Activated T-cell treated with anti-CD3 and anti-CD28 coated beads for 48 hours (primary cell): Measurements from ENCODE around the gene CDC5L.
"Not testable (repeated sequence)": the region's sequence is repeated elsewhere in the genome, so short reads cannot be mapped to it uniquely, and the experiment has no call there.

Source experiments
- DNase-seq: peaks from one replicate; pipeline ENCODE4 v3.0.0-alpha.2; 2020; ENCODE audit warnings: low read depth

Gene CDC5L

DNA sequence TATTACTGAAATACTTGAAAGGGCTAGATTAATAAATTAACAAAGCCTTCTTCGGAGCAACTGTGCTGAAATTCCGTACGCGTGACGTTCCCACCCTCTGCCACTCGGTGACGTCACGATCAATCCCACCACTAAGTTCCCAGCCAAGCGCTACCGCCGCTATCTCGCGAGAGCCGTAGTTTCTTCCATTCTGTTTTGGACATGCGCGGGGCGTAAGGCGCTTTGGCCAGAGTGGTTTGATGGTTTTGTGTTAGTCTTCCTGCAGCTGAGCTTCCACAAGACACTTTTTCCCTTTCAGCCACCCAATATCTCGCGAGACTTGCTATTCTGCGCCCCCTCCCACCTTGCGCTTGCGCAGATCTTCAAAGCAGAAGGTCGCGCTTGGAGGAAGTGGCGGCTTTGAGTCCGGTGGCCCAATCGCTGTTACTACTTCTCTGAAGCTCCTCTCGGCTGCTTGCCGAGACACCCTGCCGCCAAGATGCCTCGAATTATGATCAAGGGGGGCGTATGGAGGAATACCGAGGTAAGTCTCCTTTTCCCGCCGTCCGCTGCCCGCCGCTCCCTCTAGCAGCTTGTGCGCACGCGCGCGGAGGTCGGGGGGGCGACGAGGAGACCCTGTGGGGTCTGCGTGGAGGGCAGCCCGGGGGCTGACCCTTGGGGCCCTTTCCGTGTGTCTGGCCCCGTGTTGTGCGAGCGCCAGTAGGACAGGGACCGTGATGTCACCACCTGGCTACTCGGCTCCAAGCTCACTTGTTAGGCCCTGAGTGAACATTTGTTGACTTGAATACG is at the start of gene CDC5L:
TSS of gene CDC5L (plus strand) at position 361 of the 789 bp plus-strand sequence. CDS start at position 479, 118 bp downstream.
- DNase-seq: peak; percentile 87

DNA sequence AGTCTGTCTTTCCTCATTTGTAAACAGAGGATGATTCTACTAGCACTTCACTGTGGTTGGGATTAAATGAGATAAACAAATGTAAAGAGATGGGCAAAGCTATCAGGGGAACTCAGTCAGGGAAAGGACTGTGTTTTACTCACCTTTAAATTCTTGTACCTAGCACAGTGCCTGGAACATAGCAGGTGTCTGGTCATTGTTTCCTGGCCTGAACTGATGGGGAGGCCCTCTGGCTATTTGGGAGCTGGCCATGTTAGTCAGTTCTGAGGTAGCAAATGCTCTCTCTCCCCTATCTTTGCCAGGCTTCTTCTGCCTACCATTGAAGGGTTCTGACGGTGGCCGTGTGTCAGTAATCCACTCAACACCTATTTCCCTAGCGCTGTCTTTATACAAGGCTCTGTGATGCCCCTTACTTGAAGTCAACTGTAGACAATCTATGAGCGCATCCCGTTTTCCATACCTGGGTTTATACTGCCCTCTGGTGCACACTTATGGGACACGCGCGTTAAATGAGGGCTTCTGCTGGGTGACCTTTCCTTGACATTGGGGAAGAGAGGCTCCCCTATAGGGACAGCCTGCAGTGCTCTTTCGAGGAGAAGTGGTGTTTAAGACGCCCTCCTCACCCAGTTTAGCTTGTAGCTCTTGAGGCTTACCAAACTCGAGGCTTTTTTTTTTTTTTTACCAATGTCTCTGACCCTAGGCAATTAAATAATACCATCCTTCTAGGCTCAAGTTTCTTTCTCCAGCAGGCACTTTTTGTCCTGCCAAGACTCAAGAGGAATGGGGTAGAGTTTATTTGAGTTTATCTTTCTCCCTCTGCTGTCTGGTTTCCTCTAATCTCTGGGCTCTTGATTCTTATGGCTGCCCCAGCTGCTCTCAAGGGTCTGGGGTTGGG is 49.0 kb upstream of the CDC5L start:
- DNase-seq: peak; percentile 60

DNA sequence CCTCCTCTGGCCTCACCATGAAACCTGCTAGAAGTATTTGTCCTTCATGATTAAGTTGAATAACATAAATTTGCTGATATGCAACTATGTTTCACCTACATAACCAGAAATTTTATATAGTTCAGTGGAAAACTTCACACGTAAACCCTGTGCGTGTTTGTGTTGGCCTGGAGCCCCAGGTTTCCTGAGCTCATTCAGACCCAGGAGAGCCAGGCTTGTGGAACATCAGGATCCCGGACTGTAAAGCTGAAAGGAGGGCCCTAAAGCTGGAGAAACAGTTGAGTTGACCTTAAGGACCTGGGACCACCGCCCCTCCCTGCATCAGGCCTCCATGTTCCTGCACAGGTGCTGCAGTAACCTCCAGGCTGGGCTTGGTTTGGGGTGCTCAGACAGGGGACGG is 48.2 kb upstream of the CDC5L start:
- no peak for DNase-seq

DNA sequence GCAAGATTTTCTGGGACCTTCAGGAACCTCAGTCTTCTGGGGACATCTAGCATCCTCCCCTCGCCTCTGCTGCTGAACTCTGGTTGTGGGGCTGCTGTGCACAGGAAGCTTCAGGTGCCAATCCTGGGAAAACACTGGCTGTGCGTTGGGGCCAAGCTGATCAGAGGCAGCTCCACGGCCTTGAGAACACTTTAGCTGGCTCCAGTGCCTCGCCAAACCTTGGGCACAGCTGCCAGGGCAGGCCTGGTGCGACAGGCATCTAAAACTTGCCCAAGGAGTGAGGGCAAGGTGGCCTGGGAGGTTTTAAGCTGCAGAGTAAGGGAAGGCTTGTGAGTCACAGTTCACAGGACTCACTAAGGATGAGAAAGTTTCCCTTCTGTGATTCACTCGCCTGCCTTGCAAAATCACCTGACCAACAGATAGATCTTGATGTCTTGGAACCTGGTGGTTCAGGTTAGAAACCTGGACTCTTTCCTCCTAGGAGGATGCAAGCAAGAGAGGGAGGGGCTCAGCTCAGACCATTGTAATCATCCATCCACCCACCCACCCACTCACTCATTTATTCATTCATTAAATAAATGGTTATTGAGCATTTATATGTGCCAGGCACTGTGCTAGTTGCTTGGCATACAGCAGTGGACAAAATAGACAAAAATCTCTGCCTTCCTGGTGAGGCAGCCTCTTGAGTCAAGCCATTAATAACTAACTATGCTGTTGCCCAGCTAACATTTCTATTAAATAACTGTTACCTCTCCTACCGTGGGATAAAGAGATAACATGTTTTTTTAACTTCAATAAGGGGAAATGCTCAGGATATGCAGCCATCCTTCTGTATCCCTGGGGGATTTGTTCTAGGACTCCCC is 47.5 kb upstream of the CDC5L start:
- DNase-seq: no peak

DNA sequence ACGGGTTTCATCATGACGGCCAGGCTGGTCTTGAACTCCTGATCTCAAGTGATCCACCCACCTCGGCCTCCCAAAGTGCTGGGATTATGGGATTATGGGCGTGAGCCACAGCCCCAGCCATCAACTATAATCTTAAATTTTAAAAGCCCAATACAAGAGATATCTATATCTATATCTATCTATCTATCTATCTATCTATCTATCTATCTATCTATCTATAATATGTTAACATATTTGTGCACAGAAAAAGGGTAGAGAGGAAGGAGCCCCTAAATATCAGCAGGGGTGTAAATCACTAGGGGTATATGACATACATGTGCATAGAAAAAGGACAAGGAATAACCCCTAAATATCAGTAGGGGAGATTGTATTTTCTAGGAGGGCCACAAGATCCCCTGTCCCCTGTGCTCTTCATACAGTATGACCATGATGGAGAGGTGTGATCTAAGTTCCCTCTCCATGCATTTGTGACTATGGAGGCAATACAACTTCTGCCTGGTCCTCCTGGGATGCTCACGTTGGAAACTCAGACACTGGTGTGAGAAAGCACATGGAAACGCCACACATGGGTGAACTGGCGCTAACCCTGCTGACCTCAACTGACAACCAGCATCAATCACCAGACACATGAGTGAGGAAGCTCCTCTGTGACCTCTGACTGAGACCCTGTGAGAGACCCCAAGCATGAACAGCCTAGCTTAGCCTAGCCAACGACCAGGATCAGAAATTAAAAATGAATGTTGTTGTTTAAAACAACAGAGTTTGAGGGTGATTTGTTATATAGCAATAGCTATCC is 46.2 kb upstream of the CDC5L start:
- DNase-seq: no peak

DNA sequence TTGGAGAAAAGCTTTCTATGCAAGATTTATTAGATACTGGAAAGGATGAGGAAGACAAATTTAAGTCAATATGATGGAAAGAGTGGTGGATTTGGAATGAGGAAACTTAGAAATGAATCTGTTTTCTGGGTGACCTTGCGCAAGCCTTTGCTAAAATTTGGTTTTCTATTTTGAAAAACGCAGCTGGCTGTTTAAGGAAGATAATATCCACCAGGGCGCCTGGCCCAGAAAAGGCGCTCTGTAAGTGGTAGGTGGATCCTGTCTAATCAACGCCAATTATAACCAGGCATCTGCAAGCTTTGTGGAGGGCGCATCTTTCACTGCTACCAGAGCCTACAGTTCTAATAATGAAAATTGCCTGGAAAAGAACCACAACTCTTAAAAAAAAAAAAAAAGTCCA is 45.5 kb upstream of the CDC5L start:
- DNase-seq: no peak

DNA sequence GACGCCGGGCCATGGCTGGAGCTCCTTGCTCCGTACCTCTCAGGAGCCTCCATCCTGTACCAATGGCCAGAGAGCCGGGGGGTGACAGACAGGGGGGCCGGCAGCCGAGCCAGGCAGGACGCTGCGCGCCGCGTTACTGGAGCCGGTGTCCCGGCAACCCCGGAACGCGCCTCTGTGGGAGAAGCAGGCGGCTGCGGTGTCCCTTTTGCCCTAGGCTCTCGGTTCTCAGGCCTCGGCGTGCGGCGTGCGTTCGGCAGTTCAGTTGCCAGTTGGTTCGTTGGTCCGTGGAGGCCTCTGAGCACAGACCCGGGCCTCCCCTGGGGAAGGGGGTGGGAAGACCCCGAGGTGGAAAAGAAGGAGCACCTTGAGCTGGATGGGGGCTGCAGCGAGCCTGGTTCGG is 45.0 kb upstream of the CDC5L start, which contains the start of gene SPATS1:
TSS of gene SPATS1 (plus strand) at position 162 of the 400 bp plus-strand sequence. CDS start 446 bp downstream, outside the sequence.
- DNase-seq: no peak

DNA sequence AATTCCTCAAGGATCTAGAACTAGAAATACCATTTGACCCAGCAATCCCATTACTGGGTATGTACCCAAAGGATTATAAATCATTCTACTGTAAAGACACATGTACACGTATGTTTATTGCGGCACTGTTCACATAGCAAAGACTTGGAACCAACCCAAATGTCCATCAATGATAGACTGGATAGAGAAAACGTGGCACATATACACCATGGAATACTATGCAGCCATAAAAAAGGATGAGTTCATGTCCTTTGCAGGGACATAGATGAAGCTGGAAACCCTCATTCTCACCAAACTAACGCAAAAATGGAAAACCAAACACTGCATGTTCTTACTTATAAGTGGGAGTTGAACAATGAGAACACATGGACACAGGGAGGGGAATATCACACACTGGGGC is 40.7 kb upstream of the CDC5L start:
- not testable (repeated sequence) for DNase-seq

DNA sequence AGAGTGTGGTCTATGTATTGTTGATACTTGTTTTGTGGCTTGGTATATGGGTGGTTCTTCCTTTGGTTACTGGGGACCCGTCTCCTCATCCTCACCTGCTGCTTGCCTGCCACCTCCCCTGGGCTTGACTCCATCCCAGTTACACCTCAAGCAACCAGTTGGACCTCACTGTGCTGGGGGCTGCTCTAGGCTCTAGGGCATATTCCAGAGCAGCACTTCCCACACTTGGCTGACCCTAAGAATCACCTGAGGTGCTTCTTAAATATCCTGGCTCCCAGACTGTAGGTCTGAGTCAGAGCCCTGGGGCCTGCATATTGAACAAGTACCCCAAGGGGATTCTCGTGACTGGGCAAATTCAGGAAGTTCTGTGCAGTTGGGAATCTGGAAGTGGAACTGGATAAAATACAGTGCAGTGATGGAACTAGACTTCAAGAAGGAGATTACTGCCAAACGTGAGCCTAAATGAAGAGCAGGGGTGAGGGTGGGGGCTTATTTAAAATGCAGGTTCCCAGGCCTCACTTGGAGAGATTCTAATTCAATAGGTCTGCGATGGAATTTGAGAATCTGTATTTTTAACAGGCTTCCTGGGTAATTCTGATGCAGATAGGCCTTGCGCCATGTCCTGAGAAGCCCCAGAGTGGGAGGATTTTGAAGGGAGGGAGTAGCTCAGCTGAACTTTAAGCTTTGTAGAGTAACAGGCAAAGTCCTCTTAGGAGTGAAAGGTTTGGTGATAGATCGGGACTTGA is 37.4 kb upstream of the CDC5L start:
- DNase-seq: no peak

DNA sequence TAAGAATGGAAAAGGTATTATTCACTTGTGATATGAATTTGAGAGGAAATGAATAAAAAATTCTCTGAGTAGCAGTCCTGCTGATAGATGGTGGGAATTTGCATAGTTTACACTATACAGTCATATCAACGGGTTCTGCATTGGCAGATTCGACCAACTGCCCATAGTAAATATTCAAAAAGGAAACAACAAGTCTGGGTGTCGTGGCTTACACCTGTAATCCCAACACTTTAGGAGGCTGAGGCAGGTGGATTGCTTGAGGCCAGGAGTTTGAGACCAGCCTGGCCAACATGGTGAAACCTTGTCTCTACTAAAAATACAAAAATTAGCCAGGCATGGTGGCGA is 36.9 kb upstream of the CDC5L start:
- not testable (repeated sequence) for DNase-seq

DNA sequence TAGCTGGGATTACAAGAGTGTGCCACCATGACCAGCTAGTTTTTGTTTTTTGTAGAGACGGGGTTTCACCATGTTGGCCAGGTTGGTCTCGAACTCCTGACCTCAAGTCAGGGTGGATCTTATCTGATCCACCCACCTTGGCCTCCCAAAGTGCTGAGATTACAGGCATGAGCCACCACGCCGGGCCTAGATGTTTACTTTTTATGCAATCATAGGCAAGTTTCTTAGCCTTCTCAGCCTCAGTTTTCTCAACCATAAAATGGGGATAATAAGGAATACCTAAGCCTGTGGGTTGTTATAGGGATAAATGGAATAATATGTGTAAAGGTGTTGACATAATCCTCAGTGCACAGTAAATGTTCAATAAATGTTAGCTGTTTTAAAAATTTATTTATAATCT is 35.2 kb upstream of the CDC5L start:
- DNase-seq: no peak

DNA sequence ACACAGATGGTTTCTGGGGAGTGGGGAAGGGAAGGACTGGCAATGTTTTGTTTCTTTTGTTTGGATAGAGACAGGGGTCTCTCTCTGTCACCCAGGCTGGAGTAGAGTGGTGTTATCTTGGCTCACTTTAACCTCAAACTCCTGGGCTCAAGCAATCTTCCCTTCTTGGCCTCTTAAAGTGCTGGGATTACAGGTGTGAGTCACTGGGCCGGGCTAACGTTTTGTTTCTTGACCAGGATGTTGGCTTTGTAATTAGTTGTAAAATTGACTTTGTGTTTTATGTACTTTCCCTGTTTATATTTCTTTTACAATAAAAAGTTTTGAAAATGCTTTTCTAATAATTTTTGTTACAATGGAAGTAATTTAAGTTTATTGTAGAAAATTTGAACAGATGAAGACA is 34.2 kb upstream of the CDC5L start:
- no peak for DNase-seq

DNA sequence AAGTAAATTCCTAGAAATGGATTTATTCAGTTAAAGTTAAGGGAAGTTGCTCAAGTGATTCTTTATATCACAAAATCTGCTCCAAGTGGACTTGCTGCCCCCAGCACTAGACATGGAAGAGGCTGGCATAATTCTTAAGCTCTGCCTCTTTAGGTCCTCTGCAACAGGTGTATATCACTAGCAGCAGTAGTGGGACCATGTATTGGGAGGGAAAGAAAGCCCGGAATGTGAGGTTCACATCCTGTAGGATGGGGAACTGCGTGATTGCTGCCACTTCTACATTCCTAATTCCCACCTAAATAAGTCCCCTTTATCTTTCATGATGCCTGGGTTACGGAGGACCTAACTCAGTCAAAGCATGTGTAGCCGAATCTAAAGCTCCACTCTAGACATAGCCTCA is 31.9 kb upstream of the CDC5L start:
- DNase-seq: no peak

DNA sequence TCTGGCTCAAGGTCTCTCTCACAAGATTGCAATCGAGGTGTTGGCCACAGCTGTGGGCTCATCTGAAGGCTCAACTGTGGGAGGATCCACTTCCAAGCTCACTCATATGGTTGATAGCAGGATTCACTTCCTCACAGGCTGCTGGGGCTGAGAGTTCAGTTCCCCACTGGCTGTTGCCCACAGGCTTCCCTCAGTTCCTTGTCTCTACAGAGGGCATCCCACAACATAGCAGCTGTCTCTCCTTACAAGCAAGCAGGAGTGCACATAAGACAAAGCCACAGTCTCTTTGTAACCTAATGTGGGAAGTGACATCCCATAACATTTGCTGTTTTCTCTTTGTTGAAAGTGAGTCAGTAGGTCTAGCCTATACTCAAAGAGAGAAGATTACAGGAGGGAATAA is 31.0 kb upstream of the CDC5L start:
- DNase-seq: no peak

DNA sequence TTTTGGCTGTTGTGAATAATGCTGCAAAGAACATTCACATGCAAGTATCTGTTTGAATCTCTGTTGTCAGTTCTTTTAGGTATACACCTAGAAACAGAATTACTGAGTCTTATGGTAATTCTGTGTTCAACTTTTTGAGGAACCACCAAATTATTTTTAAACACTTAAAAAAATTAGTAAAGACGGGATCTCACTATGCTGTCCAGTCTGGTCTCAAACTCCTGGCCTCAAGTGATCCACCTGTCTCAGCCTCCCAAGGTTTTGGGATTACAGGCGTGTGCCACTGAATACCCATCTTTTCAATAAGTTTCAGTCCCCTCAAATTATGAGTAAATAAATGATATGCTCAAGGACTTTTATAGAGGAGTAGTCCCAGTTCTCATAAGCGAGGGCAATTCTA is 27.5 kb upstream of the CDC5L start:
- DNase-seq: no peak

DNA sequence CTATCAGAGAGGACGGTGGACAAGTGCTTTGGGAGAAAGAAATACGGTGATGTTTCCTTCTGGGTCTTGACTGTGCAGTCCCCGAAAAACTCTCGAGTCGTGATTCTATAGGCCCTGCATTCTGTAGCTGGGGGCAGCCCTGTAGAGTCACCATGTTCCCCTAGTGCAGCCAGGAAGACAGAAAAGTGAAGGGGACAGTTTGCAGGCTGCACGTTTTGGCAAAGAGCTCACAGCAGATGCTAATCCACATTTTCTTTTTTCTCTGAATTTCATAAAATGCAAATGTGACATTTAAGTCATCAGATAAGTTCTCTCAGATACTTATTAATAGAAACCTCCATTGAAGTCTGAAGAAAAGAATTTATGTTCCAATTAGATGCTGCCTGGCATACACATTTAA is 25.6 kb upstream of the CDC5L start:
- no peak for DNase-seq

DNA sequence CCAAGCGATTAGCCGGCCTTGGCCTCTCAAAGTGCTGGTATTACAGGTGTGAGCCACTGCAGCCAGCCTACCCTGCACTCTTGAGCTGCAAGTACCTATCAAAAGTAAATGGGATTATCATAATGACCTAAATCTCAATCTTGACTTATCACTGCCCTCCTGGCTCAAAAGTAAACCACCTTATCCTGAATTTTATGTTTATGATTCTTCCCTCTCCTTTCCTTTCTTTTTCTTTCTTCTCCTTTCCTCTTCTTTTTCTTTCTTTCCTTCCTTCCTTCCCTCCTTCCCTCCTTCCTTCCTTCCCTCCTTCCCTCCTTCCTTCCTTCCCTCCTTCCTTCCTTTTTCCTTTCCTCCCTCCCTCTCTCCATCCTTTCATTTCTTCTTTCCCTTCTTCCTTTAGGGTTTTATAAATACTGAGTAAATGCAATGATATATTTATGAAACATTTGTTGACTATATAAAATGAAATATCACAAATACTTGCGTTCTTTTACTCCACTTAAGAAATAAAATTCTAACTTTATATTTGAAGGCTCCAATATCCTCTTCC is 24.1 kb upstream of the CDC5L start:
- DNase-seq: no peak

DNA sequence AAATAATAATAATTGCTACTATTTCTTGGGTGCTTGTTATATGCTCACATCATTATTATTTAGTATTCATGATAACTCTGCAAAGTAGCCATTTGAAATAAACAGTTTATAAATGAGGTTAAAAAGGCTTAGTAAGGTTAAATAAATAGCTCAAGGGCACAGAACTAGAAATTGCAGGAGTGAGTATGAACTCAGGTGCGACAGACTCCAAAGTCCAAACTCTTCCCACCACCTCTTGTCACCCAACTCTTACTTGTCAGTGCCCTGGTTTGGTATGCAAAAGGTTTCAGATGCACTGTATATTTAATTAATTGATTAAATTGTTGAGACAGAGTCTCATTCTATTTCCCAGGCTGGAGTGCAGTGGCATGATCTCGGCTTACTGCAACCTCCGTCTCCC is 20.7 kb upstream of the CDC5L start:
- DNase-seq: no peak

DNA sequence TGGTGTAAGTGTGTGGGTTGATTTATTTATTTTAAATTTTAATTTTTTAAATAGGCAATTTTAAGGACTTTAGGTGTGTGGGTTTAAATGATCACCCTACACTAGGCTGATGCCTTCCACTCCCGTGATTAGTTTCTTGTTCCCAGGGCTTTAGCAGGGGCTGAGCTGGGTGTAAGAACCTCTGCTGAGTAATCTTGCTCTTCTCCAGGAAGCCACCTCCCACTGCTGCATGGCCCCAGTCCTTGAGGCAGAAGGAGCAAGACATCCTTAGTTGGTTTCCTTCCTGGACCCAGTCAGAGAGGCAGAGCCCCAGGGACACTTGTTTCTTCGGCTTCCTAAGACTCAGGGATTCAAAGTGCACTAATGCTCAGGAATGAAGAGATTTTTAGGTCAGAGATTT is 19.8 kb upstream of the CDC5L start:
- no peak for DNase-seq

DNA sequence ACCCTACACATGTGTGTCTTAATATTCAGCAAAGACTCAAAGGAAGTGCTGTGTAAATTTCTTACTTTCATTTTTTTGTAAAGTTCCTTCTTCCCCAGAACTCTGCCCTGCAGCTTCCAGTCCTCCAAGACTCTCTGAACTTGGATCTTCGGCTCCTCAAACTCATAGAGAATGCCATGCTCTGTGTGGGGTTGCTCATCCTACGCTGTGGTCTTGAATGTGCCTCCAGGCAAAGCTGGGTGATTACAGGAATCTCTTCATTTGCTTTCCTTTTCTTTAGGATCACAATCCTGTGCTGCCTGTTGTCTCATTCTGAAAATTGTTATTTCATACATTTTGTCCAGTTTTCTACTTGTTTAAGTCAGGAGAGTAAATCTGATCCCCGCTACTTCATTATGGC is 14.5 kb upstream of the CDC5L start:
- DNase-seq: no peak
